ENCODE results near the gene DOK6.
"Not testable (repeated sequence)": the region's sequence is repeated elsewhere in the genome, so short reads cannot be mapped to it uniquely, and the experiment has no call there.

The DOK6 gene

GRCh38 chr18:69874058-69874457, 473.4 kb downstream of the DOK6 start:
- no peak overlapping the region for H3K4me3 ChIP-seq (ENCODE audit: control insufficient read depth, low read depth, low read length)
- TF ChIP-seq CTCF (IDR thresholded peaks at IDR 0.05; ENCODE audit: control insufficient read depth, insufficient read depth, low read depth, low read length, missing control alignments) = no peak
- DNase-seq (ENCODE audit: low read depth) = no peak

- DNase-seq (ENCODE audit: low read depth) = no peak
- no peak for TF ChIP-seq CTCF (IDR thresholded peaks at IDR 0.05; ENCODE audit: control insufficient read depth, insufficient read depth, low read depth, low read length, missing control alignments)
- H3K4me3 ChIP-seq (ENCODE audit: control insufficient read depth, low read depth, low read length) = no peak overlapping the region
These were observed 475.8 kb downstream of the DOK6 start for GRCh38 chr18:69876490-69876889.

- DNase-seq (ENCODE audit: low read depth) = no peak
- no peak overlapping the region for H3K4me3 ChIP-seq (ENCODE audit: control insufficient read depth, low read depth, low read length)
- TF ChIP-seq CTCF (IDR thresholded peaks at IDR 0.05; ENCODE audit: control insufficient read depth, insufficient read depth, low read depth, low read length, missing control alignments) = no peak
These were observed 477.7 kb downstream of the DOK6 start for GRCh38 chr18:69878213-69878933.

GRCh38 chr18:69879051-69879450, 478.4 kb downstream of the DOK6 start:
- not testable (repeated sequence) for DNase-seq (ENCODE audit: low read depth); H3K4me3 ChIP-seq (ENCODE audit: control insufficient read depth, low read depth, low read length)

- no peak overlapping the region for H3K4me3 ChIP-seq (ENCODE audit: control insufficient read depth, low read depth, low read length)
- DNase-seq (ENCODE audit: low read depth) = no peak
- no peak for TF ChIP-seq CTCF (IDR thresholded peaks at IDR 0.05; ENCODE audit: control insufficient read depth, insufficient read depth, low read depth, low read length, missing control alignments)
These were observed 479.4 kb downstream of the DOK6 start for GRCh38 chr18:69880083-69880482.

GRCh38 chr18:69882965-69883668, 482.4 kb downstream of the DOK6 start:
- TF ChIP-seq CTCF (IDR thresholded peaks at IDR 0.05; ENCODE audit: control insufficient read depth, insufficient read depth, low read depth, low read length, missing control alignments) = no peak
- H3K4me3 ChIP-seq (ENCODE audit: control insufficient read depth, low read depth, low read length) = no peak overlapping the region
- no peak for DNase-seq (ENCODE audit: low read depth)

GRCh38 chr18:69883781-69884180, 483.1 kb downstream of the DOK6 start:
- no peak for TF ChIP-seq CTCF (IDR thresholded peaks at IDR 0.05; ENCODE audit: control insufficient read depth, insufficient read depth, low read depth, low read length, missing control alignments)
- no peak overlapping the region for H3K4me3 ChIP-seq (ENCODE audit: control insufficient read depth, low read depth, low read length)
- DNase-seq (ENCODE audit: low read depth) = no peak

All from AG09309 (cell line).